ENCODE measurements around the gene SEC24D.

Gene SEC24D

DNA sequence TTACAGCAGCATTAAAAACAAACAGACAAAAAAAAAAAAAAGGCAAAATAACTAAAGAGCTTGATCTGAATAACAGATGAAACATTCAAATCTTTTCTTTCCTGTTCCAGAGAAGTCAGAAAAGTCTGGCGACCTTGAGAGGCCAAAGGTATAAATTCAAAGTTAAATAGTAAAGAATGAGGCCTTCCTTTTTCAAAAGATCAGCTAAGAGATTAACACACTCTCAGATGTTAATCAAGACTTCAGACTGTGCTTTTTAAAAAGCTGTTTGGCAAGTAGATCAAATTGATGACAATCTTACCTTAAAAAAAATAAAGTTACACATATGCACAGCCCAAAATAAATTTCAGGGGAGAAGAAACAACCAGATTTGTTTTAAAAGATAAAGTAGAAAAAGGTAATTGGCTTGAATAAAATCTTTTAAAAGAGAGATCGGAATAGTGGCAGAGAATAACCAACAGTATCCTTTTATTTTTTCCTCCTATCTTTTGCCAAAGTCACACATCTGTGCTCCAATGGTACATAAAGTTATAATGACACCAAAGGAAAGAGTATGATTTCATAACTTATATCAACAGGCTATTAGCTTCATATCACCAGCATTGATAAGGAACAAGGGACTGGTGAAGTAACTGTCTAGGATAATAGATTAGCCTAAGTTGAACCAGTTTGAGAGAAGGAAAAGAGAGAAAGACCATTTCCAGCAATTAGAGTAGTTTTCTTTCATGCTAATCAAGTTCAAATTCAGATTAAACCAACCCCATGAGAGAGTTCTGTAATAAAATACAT is 80.3 kb downstream of the SEC24D start:
- no peak for DNase-seq (ENCODE audit: low read depth in 1 of 2, low spot score in 1 of 2)

DNA sequence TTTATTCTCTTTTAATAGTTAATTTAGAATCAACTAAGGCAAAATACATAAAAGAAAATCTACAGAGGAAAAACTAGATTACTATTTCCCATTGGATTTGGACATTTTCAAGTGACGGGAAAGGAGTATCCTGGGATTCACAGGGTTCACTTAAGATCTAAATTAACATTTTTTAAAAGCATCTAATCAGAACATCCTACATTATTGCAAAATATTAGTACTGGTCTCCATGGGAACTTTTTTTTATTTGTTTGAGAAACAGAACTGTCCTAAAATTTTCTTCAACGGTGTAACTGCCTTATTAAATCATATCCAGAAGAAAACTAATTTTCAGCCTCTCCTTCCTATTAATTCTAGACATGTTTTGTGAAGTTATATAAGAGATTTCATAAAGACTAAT is 81.0 kb downstream of the SEC24D start:
- DNase-seq (ENCODE audit: low read depth in 1 of 2, low spot score in 1 of 2), result no peak

DNA sequence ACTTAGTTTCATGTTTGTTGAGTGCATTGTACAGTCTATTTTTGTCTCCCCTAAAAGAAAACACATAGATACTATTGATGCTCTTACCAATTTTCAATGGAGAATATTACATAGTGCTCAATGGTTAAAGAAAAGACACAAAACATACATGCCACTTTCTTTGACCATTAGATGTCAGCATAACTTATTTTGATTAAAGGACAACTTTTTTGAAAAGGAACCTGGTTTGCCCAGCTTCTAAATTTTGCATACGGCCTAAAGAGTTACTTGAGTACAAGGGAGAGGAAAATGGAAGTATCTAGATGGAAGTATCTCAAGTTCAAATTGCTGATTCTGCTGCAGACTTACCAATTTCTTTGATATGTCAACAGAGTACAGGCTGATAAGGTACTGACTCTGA is 82.2 kb downstream of the SEC24D start:
- no peak for DNase-seq (ENCODE audit: low read depth in 1 of 2, low spot score in 1 of 2)

DNA sequence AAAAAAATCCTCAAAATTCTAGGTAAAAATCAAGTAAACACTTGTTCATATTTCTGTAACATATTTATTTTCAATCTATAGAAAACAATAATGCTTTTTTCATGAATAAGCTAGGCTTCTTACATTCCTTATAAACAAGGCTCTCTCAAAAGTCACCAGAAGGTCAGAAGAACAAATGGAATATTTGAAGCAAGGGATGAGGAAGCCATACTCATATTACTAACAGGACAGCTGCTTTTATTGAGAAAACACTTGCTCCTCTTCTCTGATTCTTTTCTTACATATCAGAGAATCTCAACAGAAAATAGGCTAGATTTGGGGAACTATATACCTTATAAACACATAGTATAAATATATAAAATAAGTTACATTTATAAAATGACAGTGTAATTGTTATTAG is 82.8 kb downstream of the SEC24D start:
- no peak for DNase-seq (ENCODE audit: low read depth in 1 of 2, low spot score in 1 of 2)

DNA sequence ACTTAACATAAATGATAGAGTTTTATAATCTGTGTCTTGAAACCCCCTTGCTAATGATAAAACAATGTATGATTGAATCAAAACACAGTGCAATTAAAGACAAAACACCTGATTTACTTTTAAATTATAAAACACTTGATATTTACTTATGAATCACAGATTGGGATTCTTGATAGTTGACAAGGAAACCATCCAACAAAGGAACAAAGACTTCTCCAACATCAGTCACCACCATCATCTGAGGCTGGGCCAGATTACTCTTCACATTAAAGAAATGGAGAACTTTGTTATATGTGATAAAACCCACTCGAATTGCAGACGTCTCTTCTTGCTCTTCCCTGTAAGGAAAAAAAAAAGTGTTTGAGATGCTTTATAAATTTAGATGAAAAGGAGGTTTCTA is 83.4 kb downstream of the SEC24D start:
- no peak for DNase-seq (ENCODE audit: low read depth in 1 of 2, low spot score in 1 of 2)

DNA sequence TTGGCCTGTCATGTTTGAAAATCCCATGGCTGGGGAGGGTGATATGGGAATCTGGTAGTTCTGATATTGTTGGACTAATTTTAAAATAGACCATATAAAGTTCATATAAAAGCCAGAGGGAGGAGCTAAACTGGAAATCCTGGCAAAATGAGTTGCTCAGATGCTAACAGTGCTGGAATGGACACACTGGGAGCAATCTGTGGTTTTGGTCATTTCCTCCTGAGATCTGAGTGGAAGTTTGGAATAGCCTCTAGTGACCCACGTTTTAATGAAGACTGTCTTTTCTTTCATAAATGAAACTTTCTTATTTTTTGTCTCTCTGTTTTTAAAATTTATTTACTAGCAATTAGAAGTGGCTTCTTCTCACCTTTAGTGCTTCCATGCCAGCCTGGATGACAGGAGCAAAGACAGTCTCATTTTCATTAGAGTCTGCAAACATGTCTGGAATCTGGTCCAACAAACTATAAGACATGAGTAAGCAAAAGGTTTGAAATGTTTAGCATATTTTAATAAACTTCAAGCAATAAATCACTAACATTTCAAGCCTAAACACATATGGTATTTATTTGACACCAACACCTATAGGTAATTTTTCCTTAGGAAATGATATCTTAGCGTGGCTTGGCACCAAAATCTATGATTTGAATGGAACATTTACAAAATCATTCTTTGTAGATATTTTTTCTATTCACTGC is 84.2 kb downstream of the SEC24D start:
- no peak for DNase-seq (ENCODE audit: low read depth in 1 of 2, low spot score in 1 of 2)

DNA sequence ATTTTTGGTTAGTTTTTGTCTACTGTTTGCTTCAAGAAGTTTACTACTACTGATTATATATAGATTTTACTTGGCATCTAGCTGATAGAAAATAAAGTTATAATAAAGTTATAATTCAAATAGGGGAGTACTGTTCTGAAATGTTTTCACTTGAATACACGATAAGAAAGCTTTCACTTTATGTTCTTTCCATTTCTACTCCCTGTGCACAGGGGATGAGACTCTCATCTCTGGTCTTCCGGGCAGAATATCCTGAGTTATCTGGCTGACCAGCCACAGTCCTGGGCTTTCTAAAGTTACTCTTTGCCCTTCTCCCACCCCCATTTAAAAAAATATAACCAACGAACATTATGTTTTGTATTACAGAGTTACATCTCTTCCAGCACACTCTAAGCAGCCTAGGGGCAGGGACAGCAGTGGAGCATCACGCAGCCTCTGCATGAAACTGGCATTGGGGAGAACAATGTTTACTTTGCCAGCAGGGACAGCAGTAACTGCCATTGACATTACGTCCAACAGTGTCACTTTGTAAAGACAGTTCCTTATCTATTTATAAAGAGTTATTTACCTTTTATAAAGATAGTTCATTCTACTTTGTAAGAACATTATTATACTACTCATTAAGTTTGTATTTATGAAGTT is 86.5 kb downstream of the SEC24D start:
- DNase-seq (ENCODE audit: low read depth in 1 of 2, low spot score in 1 of 2), result no peak

DNA sequence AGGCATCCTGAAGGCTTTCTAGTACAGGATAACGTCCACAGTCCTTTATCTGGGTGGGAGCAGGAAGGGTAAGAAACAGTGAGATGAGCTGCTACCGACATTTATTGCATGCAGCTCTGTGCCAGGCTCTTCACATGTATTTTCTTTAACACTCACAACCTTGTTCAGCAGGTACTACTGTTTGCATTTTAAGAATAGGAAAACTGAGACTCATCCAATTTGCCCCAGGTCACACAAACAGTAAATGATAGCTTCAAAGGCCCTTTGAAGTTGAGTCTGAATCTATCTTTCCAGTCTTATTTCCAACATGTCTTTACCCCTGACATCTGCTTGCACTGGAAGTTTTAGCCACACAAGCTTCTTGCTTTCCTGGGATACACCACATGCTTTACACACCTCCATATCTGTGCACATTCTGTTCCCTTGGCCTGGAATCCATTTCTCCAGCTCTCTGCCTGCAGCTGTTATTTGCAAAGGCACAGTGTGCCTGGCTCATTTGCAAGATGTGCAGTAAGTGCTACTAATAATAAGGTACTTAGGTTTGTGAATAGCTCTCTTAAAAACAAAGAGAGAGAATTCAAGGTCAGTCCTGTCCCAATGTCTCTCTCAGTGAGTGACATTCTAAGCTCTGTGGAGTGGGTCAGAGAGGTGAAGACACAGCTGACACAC is 89.5 kb downstream of the SEC24D start:
- no peak for DNase-seq (ENCODE audit: low read depth in 1 of 2, low spot score in 1 of 2)

DNA sequence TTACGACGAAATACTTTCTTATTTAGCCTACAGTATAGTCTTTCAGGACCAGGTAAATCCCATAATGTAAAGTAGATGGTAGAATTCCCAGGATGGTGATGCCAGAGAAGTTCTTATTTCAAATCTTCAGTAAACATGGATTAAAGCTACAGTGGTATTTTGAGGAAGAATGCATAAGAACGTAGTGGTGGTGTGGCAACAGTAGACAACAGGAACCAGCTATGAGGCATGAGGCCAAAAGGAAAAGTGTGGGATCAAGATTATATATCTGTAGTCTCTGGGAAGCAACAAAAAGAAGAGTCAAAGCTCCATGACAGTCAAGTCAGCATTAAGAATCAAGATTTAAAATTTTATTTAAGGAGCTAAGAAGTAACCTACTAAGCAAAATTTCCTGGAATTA is 90.6 kb downstream of the SEC24D start:
- no peak for DNase-seq (ENCODE audit: low read depth in 1 of 2, low spot score in 1 of 2)

DNA sequence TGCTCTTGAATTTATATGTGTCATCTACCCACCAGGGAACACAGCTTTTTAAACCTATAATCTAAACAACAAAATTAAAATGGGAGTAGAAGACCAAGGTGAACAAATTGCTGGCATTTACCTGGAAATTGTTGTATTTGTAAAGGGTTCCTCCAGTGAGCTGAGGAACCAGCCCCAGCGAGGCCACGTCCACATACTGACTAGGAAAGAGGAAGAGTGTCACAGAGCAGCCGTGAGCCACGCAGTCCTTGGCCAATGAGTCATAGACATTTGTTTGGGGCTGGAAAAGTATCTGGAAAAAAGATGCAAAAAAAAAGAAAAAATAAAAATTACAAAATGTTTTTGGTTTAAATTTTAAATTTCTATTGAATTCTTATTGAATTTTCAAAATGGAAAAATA is 92.1 kb downstream of the SEC24D start:
- no peak for DNase-seq (ENCODE audit: low read depth in 1 of 2, low spot score in 1 of 2)

DNA sequence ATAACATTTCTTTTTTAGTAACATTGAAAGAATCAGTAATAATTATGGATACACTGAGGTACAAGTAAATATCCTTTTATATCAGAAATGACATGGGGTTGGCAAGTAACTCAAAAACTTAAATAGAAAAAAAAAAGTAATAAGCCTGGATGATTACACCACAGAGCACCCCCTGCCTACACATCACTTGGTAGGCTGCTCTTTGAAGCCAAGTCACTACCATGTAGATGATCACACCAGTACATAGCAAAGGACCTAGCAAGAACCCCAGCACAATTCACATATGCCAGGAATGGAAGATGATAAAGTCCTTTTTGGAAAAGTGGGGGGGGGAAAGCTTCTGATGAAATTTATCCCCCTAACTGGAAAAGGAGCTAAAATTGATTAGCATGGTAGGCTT is 93.9 kb downstream of the SEC24D start:
- DNase-seq (ENCODE audit: low read depth in 1 of 2, low spot score in 1 of 2), result no peak

DNA sequence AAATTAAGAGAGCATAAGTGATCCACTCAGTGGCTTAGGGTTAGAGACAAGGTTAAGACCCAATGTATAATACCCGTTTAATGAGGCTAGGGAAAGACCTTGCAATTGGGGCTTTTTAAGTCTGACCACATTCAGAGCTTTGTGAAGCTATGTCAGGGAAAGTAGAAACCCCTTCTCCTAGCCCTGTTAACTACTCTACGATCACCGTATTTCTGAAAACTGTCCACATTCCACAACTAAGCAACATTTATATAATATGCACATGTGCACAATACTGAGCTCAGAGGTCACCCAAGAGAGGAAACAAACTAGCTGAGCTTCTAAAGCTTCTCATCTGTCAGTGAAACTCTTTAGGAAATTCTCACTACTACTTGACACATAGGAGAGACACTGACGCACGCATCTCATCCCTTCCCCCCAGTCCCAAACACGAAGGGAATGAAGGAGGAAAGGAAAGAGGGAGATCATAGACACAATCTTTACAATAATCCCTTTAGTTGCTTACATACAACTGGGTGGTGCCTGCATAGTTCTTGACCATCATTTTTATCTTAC is 94.5 kb downstream of the SEC24D start:
- no peak for DNase-seq (ENCODE audit: low read depth in 1 of 2, low spot score in 1 of 2)

DNA sequence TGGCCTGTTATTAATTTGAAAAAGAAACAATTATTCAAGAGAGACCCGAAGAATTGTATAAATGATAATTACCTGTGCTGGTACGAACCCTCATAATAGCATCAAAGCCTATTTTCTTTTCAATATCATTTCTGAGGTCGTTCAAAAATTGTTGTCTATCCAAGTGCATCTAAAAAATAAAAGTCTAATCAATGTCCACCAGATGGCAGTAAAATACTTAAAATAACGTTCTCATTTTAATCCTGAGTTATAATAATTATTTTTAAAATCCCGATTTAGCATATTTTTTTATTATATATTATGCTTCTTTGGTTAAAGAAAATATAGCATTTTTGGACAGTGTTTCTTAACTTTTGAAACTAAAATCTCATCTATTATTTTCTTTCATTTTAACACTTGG is 95.1 kb downstream of the SEC24D start:
- no peak for DNase-seq (ENCODE audit: low read depth in 1 of 2, low spot score in 1 of 2)

DNA sequence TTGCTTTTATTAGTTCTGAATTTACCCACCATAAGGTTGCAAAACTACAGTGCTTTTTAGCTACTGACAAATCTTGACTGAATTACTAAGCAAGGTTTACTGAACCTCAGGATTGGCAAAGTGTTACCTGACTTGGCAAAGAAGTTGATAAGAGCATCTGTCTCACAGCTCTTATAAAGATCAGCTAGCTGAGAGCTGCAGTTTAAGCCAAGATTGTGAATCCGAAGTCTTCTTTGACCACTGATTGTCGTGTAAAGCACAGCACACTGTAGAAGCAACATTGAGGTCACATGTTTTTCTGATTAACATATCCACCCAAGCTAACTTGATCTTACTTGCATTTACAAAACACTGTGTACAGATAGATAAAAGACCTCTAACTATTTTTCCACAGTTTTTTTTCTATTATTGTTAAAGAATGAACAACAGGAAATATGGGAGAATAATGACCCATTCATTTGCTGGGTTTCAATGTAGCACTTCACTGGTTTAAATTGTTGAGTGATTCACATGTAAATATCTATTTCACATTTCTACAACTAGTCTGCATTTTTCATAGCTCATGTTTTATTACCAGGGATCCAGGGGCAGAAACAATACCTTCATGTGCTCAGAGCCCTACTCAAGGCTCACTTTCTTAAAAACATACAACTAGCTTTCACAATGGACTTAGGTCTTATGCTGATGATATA is 96.8 kb downstream of the SEC24D start:
- no peak for DNase-seq (ENCODE audit: low read depth in 1 of 2, low spot score in 1 of 2)

DNA sequence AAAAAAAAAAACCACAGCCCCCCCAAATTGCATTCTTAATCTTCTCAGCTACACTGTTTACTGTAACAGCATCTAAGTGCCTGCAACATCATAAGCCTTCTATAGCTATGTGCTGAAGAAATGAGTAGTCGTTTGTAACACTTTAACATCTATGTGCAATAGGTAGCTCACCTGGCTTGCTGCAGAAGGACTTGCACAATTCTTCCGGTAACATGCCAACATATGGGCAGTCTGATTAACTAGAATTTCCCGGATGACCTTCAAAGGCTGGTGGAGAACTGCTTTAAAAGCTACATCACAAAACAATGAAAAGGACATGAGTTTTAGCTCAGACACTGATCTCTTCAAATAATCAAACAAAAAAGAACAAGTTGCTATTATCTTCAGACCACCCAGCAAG is 97.8 kb downstream of the SEC24D start:
- no peak for DNase-seq (ENCODE audit: low read depth in 1 of 2, low spot score in 1 of 2)

DNA sequence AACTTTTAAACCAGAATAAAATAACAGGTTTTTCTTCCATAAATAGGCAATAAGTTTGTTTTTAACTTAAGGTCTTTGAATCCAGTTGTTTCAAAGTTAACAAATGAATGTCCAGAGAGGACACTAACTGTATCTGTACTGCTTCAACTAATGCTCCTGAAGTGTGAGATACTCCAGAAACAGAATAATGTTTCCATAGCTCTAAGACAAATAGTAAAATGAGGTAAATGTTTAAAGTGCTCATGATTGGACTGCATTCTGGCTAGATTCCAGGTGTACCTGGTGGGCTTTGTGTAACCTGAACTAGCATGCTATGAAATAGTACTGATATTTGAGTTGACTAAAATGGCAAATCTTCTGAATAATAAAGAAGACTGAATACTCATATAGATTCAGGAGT is 99.0 kb downstream of the SEC24D start:
- no peak for DNase-seq (ENCODE audit: low read depth in 1 of 2, low spot score in 1 of 2)

DNA sequence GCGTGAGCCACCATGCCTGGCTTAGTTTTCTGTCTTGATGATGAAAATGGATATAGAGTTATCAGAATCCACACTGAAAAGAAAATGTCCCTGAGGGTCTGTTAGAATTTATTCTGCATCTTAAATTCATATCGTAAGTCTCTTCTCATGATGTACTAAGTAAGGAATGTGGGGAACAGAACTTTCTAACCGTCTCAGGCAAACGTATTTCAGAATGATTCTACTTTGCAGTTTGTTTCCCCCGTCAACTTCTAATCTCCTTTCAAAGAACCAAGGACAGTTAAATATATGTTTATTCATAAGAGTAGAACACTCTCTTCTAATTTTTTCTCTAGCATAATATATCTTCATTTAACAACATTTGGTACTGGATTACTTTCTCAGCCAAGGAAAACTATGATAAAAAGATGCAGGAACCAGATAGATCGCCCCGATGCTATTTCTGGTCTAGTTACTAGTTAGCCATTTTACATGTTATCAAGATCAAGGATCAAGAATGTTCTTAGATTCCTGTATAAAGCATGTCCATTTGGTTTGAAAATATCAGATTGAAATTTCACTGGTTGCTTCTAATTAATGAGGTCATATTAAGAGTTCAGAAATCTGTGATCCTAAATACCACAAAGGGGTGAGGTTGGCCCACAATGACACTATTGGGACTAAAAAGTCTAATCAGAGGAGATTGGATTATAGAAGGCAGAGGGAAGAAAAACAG is 101.3 kb downstream of the SEC24D start:
- DNase-seq (ENCODE audit: low read depth in 1 of 2, low spot score in 1 of 2), result no peak

DNA sequence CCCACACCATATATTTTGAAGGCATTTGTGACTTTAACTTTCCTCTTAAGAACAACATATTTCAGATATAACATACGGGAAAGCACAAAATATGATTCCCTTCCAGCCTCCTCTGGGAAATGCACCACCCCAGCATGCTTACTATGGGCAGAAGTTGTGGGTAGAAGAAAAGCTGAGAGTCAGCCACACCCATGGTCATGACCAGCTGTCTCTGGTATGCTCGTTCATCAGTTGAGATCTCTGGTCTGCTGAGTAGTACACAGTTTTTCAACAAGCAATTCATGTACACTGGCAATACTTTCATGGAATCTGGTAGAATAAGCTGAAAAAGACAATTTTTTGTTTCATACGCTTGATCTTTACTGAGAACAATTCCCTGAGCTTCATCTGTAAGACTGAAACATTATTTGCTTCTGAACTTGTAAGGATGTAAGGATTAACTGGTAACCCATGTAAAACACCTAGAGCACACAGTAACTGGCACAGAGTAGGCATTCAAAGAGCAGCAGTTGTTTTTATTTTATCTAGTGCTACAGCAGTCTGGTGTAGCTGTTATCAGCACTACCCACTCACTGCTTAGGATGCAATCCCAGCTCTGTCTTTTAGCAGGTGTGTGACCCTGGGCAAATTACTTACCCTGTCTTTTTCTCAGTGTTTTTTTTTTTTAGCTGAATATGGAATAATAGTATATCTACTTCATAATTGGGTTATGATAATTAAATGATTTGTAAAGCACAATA is 103.2 kb downstream of the SEC24D start:
- DNase-seq (ENCODE audit: low read depth in 1 of 2, low spot score in 1 of 2), result no peak

DNA sequence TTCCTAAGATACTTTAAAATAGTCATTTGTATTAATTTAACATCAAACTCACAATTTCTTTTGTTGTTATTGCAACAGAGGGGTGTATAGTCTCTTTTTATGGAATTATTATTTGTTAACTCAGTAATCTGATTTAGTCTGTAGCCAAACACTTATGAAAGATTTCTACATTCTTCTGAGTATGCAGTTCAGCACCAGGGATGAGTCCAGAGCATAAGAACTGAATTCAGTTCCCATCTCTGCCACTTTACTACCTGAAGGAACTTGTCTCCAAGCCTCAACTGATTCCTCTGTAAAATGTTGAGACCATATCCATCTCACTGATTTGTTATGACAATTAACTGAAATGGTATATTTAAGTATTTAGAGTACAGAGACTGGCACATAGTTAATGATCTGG is 105.2 kb downstream of the SEC24D start:
- no peak for DNase-seq (ENCODE audit: low read depth in 1 of 2, low spot score in 1 of 2)

All from activated CD4-positive, alpha-beta T cell treated with anti-CD3 and anti-CD28 coated beads, Interleukin-2, amount 50 U/mL, for 24 hours (primary cell).